ENCODE data around the gene TP53BP2. TPM values are rescaled to one million over a fixed set of nuclear protein-coding genes. Genes with fewer than 3 reads are reported as not detected.

The TP53BP2 gene
- total and polyA plus RNA-seq, 2 experiments from 2014 or later: 31.6 to 57.8 TPM

DNA sequence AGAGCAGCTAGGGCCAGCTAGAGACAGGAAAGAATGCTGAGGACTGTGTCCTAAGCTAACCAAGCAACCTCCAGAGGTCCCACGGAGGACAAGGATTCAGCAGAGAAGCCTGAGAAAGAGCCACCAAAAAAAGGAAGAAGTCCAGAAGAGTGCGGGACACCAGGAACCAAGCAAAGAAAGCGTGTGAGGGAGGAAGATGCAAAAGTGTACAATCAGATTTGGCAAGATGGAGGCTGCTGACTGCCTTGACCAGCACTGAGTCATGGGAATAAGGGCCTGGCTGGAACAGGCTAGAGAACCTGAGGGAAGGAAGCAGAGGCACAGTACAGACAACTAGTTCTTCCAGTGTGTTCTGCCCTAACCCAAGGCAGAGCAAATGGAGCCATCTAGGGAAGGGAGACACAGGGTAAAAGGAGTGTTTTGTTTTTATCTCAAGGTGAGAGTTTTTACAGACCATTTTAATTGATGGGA lies 18.5 kb downstream of the TP53BP2 start:
- peaks cover 94% of the 10 kb centered on the region for H4K20me1 ChIP-seq (ENCODE audit: insufficient read depth, poor library complexity, severe bottlenecking)
- peaks cover 4% of the 10 kb centered on the region for H3K4me1 ChIP-seq (ENCODE audit: insufficient read depth)
- TF ChIP-seq, protein P1, sequence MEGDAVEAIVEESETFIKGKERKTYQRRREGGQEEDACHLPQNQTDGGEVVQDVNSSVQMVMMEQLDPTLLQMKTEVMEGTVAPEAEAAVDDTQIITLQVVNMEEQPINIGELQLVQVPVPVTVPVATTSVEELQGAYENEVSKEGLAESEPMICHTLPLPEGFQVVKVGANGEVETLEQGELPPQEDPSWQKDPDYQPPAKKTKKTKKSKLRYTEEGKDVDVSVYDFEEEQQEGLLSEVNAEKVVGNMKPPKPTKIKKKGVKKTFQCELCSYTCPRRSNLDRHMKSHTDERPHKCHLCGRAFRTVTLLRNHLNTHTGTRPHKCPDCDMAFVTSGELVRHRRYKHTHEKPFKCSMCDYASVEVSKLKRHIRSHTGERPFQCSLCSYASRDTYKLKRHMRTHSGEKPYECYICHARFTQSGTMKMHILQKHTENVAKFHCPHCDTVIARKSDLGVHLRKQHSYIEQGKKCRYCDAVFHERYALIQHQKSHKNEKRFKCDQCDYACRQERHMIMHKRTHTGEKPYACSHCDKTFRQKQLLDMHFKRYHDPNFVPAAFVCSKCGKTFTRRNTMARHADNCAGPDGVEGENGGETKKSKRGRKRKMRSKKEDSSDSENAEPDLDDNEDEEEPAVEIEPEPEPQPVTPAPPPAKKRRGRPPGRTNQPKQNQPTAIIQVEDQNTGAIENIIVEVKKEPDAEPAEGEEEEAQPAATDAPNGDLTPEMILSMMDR (IDR thresholded peaks at IDR 0.05; ENCODE audit: poor library complexity): no peak
- no peak for TF ChIP-seq EZH2 (IDR thresholded peaks at IDR 0.05; ENCODE audit: borderline replicate concordance)
- no peak for TF ChIP-seq EZH2phosphoT487 (IDR thresholded peaks at IDR 0.05; ENCODE audit: low read depth, severe bottlenecking, unreplicated experiment)
- no peak for DNase-seq (ENCODE audit: low spot score)
- no peak overlapping the region for H3K4me2 ChIP-seq
- no peak overlapping the region for H3K27ac ChIP-seq
- no peaks in the 10 kb centered on the region for H3K36me3 ChIP-seq (replicated peaks; ENCODE audit: insufficient read depth, low read depth)
- 100% methylated on average over 3 of the region's 3 CpGs for WGBS (ENCODE audit: low lambda C conversion rate, missing lambda C conversion rate)
- H3K9me2 ChIP-seq (replicated peaks; ENCODE audit: insufficient read depth): no peaks in the 10 kb centered on the region
- H3K79me2 ChIP-seq: peaks cover 99% of the 10 kb centered on the region
- H2AFZ ChIP-seq: no peak overlapping the region
- no peaks in the 10 kb centered on the region for H3K9me3 ChIP-seq (ENCODE audit: low read depth)
- H3K4me3 ChIP-seq: no peak overlapping the region
- no peaks in the 10 kb centered on the region for H3K27me3 ChIP-seq

DNA sequence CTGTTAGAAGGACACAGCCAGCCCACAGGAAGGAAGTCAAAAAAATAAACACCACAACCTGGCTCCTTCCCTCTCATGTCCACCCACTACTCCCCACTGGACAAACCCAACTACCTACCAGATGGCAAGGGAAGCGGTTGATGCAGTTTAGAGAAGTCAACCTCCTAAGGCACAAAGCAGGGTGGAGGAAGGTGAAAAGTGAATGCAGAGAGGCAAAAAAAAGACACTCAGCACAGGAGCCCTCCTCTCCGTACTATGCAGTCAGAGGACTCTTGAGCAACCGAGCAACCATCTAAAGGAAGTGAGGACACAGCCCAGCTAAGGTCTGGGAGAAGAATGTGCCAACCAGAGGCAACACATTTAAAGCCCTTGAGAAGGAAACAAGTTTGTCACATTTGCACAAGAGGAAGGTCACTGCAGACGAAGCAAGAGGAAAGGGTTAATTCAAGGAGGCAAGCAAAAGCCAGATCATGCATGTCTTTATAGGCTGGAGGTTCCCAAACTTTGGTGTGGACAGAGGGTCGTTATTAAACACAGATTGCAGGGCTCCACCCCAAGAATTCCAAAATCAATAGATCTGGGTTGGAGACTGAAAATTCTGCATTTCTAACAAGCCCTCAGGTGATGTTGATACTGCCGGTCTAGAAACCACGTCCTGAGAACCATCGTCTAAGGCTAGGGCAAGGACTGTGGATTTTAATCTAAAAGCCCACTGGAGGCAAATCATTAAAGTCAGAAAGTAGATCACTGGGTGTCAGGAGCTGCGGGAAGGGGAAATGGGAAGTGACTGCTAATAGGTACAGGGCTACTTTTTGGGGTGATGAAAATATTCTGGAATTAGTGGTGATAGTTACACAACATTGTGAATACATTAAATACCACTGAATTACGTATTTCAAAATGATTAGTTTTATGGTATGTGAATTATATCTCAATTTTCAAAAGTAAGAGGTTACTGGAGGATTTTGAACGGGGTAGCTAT lies 19.7 kb downstream of the TP53BP2 start:
- Histone ChIP-seq H3K4me2 (no peak overlapping the region), H3K27ac (no peak overlapping the region), H3K9me2 (replicated peaks; ENCODE audit: insufficient read depth) (no peaks in the 10 kb centered on the region), H3K9me3 (ENCODE audit: low read depth) (no peaks in the 10 kb centered on the region), H3K27me3 (no peaks in the 10 kb centered on the region), H2AFZ (no peak overlapping the region), H3K79me2 (peaks cover 100% of the 10 kb centered on the region), H3K4me1 (ENCODE audit: insufficient read depth) (no peaks in the 10 kb centered on the region), H3K4me3 (no peak overlapping the region), H4K20me1 (ENCODE audit: insufficient read depth, poor library complexity, severe bottlenecking) (peaks cover 94% of the 10 kb centered on the region), H3K36me3 (replicated peaks; ENCODE audit: insufficient read depth, low read depth) (no peaks in the 10 kb centered on the region)
- 86% methylated on average over 11 of the region's 11 CpGs for WGBS (ENCODE audit: low lambda C conversion rate, missing lambda C conversion rate)
- DNase-seq (ENCODE audit: low spot score): no peak
- TF ChIP-seq, protein P1 (IDR thresholded peaks at IDR 0.05; ENCODE audit: poor library complexity): no peak
- no peak for TF ChIP-seq EZH2phosphoT487 (IDR thresholded peaks at IDR 0.05; ENCODE audit: low read depth, severe bottlenecking, unreplicated experiment)
- no peak for TF ChIP-seq EZH2 (IDR thresholded peaks at IDR 0.05; ENCODE audit: borderline replicate concordance)

DNA sequence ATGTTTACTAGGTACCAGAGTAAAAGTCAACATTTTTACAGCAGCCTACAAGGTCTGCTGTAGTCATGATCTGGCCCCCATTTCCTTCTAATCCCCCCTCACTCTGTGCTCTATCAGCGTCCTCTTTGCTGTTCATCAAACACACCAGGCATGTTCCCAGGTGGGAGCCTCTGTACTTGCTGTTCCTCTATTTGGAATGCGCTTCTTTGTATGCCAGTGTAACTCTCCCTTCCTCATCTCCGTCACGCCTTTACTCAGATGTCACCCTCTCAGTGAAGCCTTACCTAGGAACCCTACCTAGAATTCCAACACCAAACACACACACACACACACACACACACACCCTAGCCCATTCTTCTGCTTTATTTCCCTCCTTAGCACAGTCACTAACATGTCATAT lies 21.0 kb downstream of the TP53BP2 start:
- TF ChIP-seq EZH2 (IDR thresholded peaks at IDR 0.05; ENCODE audit: borderline replicate concordance): no peak
- no peak for TF ChIP-seq EZH2phosphoT487 (IDR thresholded peaks at IDR 0.05; ENCODE audit: low read depth, severe bottlenecking, unreplicated experiment)
- TF ChIP-seq, protein P1 (IDR thresholded peaks at IDR 0.05; ENCODE audit: poor library complexity): no peak
- H3K9me2 ChIP-seq (replicated peaks; ENCODE audit: insufficient read depth): no peaks in the 10 kb centered on the region
- no peak overlapping the region for H3K4me2 ChIP-seq
- no peaks in the 10 kb centered on the region for H3K36me3 ChIP-seq (replicated peaks; ENCODE audit: insufficient read depth, low read depth)
- no peak for DNase-seq (ENCODE audit: low spot score)
- peaks cover 95% of the 10 kb centered on the region for H3K79me2 ChIP-seq
- no peaks in the 10 kb centered on the region for H3K9me3 ChIP-seq (ENCODE audit: low read depth)
- H2AFZ ChIP-seq: no peak overlapping the region
- 92% methylated on average over 4 of the region's 4 CpGs for WGBS (ENCODE audit: low lambda C conversion rate, missing lambda C conversion rate)
- H3K27ac ChIP-seq: no peak overlapping the region
- H3K4me3 ChIP-seq: no peak overlapping the region
- peaks cover 86% of the 10 kb centered on the region for H4K20me1 ChIP-seq (ENCODE audit: insufficient read depth, poor library complexity, severe bottlenecking)
- H3K27me3 ChIP-seq: no peaks in the 10 kb centered on the region
- no peaks in the 10 kb centered on the region for H3K4me1 ChIP-seq (ENCODE audit: insufficient read depth)
